ENCODE results near the gene CPXM2.

DNA sequence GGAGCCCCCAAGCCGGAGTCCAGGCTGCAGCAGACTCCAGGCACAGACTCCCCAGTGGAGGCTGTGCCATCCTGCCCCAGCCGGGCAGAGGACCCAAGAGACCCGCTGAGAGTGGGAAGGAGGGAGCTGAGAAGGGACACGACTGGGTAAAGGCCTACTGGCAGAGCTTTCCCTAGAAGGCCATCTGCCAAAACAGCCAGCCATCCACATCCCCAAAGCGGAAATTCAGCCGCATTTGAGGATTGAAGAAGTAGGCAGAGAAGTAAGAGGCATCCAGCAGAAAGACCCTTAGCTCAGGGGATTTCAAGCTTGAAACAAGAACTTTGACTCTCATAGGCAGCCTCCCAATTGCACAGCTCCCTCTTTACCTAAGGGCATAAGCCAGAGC is 857 bp downstream of the CPXM2 start:
- TF ChIP-seq TEAD4 (IDR thresholded peaks at IDR 0.05) (no peak), EP300 (IDR thresholded peaks at IDR 0.05; ENCODE audit: borderline replicate concordance) (no peak), CEBPB (IDR thresholded peaks at IDR 0.05) (no peak)
- TF ChIP-seq, protein P1, sequence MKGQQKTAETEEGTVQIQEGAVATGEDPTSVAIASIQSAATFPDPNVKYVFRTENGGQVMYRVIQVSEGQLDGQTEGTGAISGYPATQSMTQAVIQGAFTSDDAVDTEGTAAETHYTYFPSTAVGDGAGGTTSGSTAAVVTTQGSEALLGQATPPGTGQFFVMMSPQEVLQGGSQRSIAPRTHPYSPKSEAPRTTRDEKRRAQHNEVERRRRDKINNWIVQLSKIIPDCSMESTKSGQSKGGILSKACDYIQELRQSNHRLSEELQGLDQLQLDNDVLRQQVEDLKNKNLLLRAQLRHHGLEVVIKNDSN (IDR thresholded peaks at IDR 0.05): no peak
- TF ChIP-seq, protein P2, sequence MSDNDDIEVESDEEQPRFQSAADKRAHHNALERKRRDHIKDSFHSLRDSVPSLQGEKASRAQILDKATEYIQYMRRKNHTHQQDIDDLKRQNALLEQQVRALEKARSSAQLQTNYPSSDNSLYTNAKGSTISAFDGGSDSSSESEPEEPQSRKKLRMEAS (IDR thresholded peaks at IDR 0.05): no peak

All from Ishikawa (cell line).